ENCODE results near the gene SHB.

DNA sequence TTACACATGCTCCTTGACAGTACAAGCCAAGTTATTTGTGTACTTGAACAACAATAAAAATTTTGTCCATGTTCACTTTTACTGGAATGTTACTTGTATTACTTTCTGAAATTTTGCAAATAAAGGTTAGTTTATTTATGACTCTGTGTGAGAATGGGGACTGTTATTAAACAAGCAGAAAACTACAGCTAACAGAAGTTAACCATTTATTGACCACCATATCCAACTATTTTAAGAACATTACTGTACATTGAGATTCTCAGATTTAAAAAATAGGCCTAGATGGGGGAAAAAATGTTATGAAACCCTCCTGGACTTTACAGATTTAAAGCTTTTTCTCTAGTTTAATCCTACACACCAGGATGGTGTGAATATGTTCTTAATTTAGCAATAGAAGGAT is 166.9 kb downstream of the SHB start:
- TF ChIP-seq CTCF (IDR thresholded peaks at IDR 0.05) = no peak
- no peak for TF ChIP-seq POLR2A (IDR thresholded peaks at IDR 0.05)
